Measurements from ENCODE around the gene POP5.
"Not testable (repeated sequence)": the region's sequence is repeated elsewhere in the genome, so short reads cannot be mapped to it uniquely, and the experiment has no call there.

POP5 gene

DNA sequence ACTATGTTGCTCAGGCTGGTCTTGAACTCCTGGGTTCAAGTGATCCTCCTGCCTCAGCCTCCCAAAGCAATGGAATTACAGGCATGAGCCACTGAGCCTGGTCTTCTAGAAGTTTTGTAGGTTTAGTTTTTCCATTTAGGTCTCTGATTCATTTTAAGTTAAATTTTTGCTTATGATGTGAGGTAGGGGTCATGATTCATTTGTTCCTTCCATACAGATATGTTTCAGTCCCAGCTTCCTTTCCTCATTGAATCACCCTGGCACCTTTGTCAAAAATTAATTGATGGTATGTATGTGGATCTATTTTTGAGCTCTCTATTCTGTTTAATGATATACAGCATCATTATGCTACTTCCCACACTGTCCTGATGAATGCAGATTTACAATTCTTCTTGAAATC is 33.6 kb upstream of the POP5 start:
- DNase-seq (ENCODE audit: low read depth, low spot score): no peak
- no peak overlapping the region for H3K9ac ChIP-seq (ENCODE audit: insufficient read length, low read depth)
- no peaks in the 10 kb centered on the region for H3K9me3 ChIP-seq (ENCODE audit: insufficient read depth, low read length)
- no peak overlapping the region for H3K4me3 ChIP-seq (ENCODE audit: insufficient read length, low read depth)
- no peaks in the 10 kb centered on the region for H3K36me3 ChIP-seq (ENCODE audit: insufficient read depth, insufficient read length, low read length)
- H3K27me3 ChIP-seq (ENCODE audit: insufficient read depth, insufficient read length): no peaks in the 10 kb centered on the region
- TF ChIP-seq YY1 (IDR thresholded peaks at IDR 0.05; ENCODE audit: insufficient read depth, insufficient read length) (no peak), ZNF274 (IDR thresholded peaks at IDR 0.05; ENCODE audit: low read depth, low read length) (no peak), SUZ12 (IDR thresholded peaks at IDR 0.05; ENCODE audit: extremely low read depth, insufficient read depth, insufficient read length) (no peak)
- H3K4me1 ChIP-seq (ENCODE audit: insufficient read depth, insufficient read length): peaks cover 4% of the 10 kb centered on the region

DNA sequence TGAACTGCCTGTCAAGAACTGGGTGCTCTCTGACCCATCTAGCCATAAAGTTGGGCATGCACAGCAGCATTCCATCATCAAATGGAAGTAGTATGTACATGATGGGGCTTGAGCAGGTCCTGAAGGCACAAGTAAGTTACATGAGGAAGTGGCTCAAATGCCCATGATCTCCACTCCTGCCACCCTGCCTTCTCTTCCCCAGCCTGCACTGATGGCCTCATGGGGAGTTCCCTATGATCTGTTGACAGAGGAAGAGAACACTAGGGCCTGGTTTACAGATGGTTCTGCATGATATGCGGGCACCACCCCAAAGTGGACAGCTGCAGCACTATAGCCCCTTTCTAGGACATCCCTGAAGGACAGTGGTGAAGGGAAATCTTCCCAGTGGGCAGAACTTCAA is 30.3 kb upstream of the POP5 start:
- H3K9ac ChIP-seq (ENCODE audit: insufficient read length, low read depth); H3K36me3 ChIP-seq (ENCODE audit: insufficient read depth, insufficient read length, low read length); H3K27me3 ChIP-seq (ENCODE audit: insufficient read depth, insufficient read length); DNase-seq (ENCODE audit: low read depth, low spot score); H3K4me3 ChIP-seq (ENCODE audit: insufficient read length, low read depth); H3K4me1 ChIP-seq (ENCODE audit: insufficient read depth, insufficient read length); H3K9me3 ChIP-seq (ENCODE audit: insufficient read depth, low read length): not testable (repeated sequence)

DNA sequence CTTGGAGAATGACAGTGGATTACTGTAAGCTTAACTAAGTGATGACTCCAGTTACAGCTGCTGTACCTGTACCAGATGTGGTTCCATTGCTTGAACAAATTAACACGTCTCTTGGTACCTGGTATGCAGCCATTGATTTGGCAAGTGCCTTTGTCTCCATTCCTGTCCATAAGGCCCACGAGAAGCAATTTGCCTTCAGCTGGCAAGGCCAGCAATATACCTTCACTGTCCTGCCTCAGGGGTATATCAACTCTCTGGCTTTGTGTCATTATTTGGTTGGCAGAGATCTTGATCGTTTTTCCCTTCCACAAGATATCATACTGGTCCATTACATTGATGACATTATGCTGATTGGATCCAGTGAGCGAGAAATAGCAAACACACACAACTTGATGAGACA is 29.4 kb upstream of the POP5 start:
- H3K9me3 ChIP-seq (ENCODE audit: insufficient read depth, low read length): no peaks in the 10 kb centered on the region; the same call in 1 of the 2 replicates
- TF ChIP-seq ZNF274 (IDR thresholded peaks at IDR 0.05; ENCODE audit: low read depth, low read length) (no peak), YY1 (IDR thresholded peaks at IDR 0.05; ENCODE audit: insufficient read depth, insufficient read length) (no peak), SUZ12 (IDR thresholded peaks at IDR 0.05; ENCODE audit: extremely low read depth, insufficient read depth, insufficient read length) (no peak)
- no peak overlapping the region for H3K9ac ChIP-seq (ENCODE audit: insufficient read length, low read depth)
- no peaks in the 10 kb centered on the region for H3K27me3 ChIP-seq (ENCODE audit: insufficient read depth, insufficient read length)
- DNase-seq (ENCODE audit: low read depth, low spot score): no peak
- H3K4me3 ChIP-seq (ENCODE audit: insufficient read length, low read depth): no peak overlapping the region
- no peaks in the 10 kb centered on the region for H3K36me3 ChIP-seq (ENCODE audit: insufficient read depth, insufficient read length, low read length)
- H3K4me1 ChIP-seq (ENCODE audit: insufficient read depth, insufficient read length): no peaks in the 10 kb centered on the region

DNA sequence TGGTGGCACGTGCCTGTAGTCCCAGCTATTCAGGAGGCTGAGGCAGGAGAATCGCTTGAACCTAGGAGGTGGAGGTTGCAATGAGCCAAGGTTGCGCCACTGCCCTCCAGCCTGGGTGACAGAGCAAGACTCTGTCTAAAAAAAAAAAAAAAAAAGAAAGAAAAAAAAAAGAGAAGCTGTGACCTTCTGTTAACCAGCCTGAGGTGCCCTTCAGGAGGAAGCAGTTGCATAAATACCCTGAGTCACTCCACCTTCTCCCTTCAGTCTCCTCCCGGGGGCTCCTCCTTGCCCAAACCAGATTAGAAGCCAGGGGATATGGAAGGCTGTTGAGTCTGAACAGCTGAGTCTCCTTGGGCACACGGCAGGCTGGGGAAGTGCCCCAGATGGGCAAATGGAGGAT is 21.2 kb upstream of the POP5 start:
- not testable (repeated sequence) for H3K4me3 ChIP-seq (ENCODE audit: insufficient read length, low read depth); H3K9ac ChIP-seq (ENCODE audit: insufficient read length, low read depth); H3K36me3 ChIP-seq (ENCODE audit: insufficient read depth, insufficient read length, low read length); H3K27me3 ChIP-seq (ENCODE audit: insufficient read depth, insufficient read length); H3K9me3 ChIP-seq (ENCODE audit: insufficient read depth, low read length); DNase-seq (ENCODE audit: low read depth, low spot score)
- peaks cover 11% of the 10 kb centered on the region for H3K4me1 ChIP-seq (ENCODE audit: insufficient read depth, insufficient read length)

DNA sequence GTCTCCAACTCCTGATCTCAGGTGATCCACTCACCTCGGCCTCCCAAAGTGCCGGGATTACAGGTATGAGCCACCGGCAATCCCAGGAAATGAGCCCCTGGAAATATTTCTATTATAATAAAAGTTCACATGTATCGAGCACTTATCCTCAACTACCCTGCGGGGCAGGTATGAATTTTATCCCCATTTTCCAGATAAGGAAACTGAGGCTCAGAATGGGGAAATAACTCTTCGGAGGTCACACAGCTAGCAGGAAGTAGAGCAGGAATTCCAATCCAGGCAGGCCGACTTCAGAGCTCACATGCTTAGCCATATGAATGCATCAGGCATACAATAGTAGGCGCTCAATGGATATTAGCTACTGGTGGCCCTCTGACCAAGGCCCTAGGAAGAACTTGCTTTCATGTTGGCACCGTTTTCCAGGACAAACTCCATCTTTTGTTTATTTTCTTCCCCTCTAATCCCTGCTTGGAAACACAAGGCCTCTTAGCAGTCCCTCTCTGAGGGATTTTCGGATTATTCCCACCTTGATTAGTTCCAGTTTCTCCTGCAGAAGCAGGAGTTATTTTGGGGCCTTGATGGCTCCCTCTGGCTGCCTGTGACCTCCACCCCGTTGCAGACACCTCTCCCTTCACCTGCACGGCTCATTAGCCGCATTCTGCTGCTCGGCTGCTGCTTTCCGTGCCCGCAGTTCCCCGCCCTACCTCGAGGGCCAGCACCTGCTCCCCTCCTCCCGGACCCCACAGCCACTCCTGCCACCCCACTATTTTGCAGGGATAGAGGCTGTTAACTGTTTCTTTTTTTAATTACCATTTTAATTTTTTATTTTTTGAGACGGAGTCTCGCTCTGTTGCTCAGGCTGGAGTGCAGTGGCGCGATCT is 18.7 kb upstream of the POP5 start:
- Histone ChIP-seq H3K36me3 (ENCODE audit: insufficient read depth, insufficient read length, low read length) (no peaks in the 10 kb centered on the region), H3K27me3 (ENCODE audit: insufficient read depth, insufficient read length) (no peaks in the 10 kb centered on the region), H3K4me1 (ENCODE audit: insufficient read depth, insufficient read length) (peaks cover 11% of the 10 kb centered on the region), H3K9ac (ENCODE audit: insufficient read length, low read depth) (no peak overlapping the region), H3K4me3 (ENCODE audit: insufficient read length, low read depth) (no peak overlapping the region), H3K9me3 (ENCODE audit: insufficient read depth, low read length) (no peaks in the 10 kb centered on the region)
- TF ChIP-seq SUZ12 (IDR thresholded peaks at IDR 0.05; ENCODE audit: extremely low read depth, insufficient read depth, insufficient read length): no peak
- no peak for TF ChIP-seq YY1 (IDR thresholded peaks at IDR 0.05; ENCODE audit: insufficient read depth, insufficient read length)
- no peak for TF ChIP-seq ZNF274 (IDR thresholded peaks at IDR 0.05; ENCODE audit: low read depth, low read length)
- DNase-seq (ENCODE audit: low read depth, low spot score): no peak

DNA sequence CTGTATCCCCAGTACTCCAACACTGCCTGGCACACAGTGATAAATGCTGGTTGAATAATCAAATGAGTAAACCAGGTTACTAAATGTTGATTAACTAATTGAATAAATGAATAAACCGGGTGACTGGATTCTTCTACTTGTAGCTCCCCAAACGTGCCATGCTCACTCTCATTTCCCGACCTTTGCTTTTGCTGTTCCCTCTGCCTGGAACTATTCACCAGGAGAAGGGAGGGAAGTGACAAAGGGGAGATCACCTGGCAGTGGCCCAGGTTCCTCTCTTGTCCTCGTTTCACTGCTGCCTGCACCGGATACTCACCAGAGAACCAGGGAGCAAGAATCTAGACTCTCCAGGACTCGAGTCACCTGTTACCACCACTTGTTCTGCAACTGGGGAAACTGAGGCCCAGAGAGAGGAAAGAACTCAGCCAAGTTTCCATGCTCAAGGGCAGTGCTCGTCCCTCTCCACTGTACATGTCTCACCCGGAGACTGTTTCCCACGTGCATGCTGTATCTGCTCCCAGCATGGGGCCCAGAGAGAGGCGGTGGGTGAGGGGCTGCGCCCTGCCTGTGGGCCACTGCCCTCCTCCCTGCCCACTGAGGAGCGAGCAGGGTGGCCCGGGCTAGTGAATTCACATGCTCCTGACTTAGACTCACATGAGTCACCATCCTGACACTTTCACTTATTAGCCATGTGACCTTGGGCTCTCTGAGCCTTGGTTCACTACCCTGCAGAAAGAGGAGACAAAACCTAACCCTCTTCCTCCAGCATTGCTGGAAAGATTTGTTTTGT is 17.7 kb upstream of the POP5 start:
- TF ChIP-seq YY1 (IDR thresholded peaks at IDR 0.05; ENCODE audit: insufficient read depth, insufficient read length) (no peak), ZNF274 (IDR thresholded peaks at IDR 0.05; ENCODE audit: low read depth, low read length) (no peak)

DNA sequence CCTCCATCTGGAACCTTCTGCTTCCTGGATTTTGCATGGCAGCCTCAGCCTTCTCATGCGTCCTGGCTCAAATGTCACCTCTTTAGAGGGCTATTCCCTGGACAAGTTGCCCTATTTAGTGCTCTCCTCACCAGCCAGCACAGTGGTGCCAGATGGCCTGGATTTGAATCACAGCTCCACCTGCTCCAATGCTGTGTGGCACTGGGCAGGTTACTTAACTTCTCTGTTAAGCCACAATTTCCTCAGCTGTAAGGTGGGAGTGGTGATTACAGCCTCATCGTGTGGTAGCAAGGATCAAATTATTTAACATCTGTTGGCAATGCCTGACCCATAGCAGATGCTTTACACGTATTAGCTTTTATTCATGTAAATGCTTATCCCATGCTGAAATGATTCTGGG is 16.7 kb upstream of the POP5 start:
- Histone ChIP-seq H3K9me3 (ENCODE audit: insufficient read depth, low read length) (no peaks in the 10 kb centered on the region), H3K4me3 (ENCODE audit: insufficient read length, low read depth) (no peak overlapping the region), H3K9ac (ENCODE audit: insufficient read length, low read depth) (no peak overlapping the region), H3K36me3 (ENCODE audit: insufficient read depth, insufficient read length, low read length) (no peaks in the 10 kb centered on the region), H3K27me3 (ENCODE audit: insufficient read depth, insufficient read length) (no peaks in the 10 kb centered on the region), H3K4me1 (ENCODE audit: insufficient read depth, insufficient read length) (peaks cover 11% of the 10 kb centered on the region)
- TF ChIP-seq ZNF274 (IDR thresholded peaks at IDR 0.05; ENCODE audit: low read depth, low read length) (no peak), YY1 (IDR thresholded peaks at IDR 0.05; ENCODE audit: insufficient read depth, insufficient read length) (no peak), SUZ12 (IDR thresholded peaks at IDR 0.05; ENCODE audit: extremely low read depth, insufficient read depth, insufficient read length) (no peak)
- no peak for DNase-seq (ENCODE audit: low read depth, low spot score)

More for the DNA sequence above, 17.7 kb upstream of the POP5 start:
- H3K36me3 ChIP-seq (ENCODE audit: insufficient read depth, insufficient read length, low read length): no peaks in the 10 kb centered on the region
- H3K27me3 ChIP-seq (ENCODE audit: insufficient read depth, insufficient read length): no peaks in the 10 kb centered on the region
- H3K4me1 ChIP-seq (ENCODE audit: insufficient read depth, insufficient read length): peaks cover 11% of the 10 kb centered on the region
- no peak overlapping the region for H3K9ac ChIP-seq (ENCODE audit: insufficient read length, low read depth)
- no peak for DNase-seq (ENCODE audit: low read depth, low spot score)
- H3K4me3 ChIP-seq (ENCODE audit: insufficient read length, low read depth): no peak overlapping the region
- H3K9me3 ChIP-seq (ENCODE audit: insufficient read depth, low read length): no peaks in the 10 kb centered on the region

Data from NT2/D1 (cell line).